HepG2 (cell line): Measurements from ENCODE around the gene FIBP. TPM values are rescaled to one million over a fixed set of nuclear protein-coding genes. Genes with fewer than 3 reads are reported as not detected.

Source experiments
- ATF7-NPFF ChIP-seq: sonication (generic); formaldehyde crosslinking; IDR thresholded peaks from 2 replicates; pipeline ENCODE4 v1.8.1; 2023; ENCODE audit warnings: mild to moderate bottlenecking, low read depth, missing genetic modification reagents, moderate library complexity
- FOXJ3 ChIP-seq: sonication (generic); formaldehyde crosslinking; IDR thresholded peaks from 2 replicates; pipeline ENCODE4 v1.4.0; 2020; ENCODE audit warnings: missing genetic modification reagents, mild to moderate bottlenecking, borderline replicate concordance
- IKZF4 ChIP-seq: sonication (generic); formaldehyde crosslinking; IDR thresholded peaks from 2 replicates; pipeline ENCODE4 v1.5.1; 2020; ENCODE audit warnings: borderline replicate concordance, mild to moderate bottlenecking, low read depth, missing genetic modification reagents; ENCODE audit errors: not compliant biosample characterization
- KDM2A ChIP-seq: sonication (generic); formaldehyde crosslinking; IDR thresholded peaks from 2 replicates; pipeline ENCODE4 v1.4.0; 2020; ENCODE audit warnings: low read depth, missing genetic modification reagents, borderline replicate concordance
- MATR3 ChIP-seq: sonication (generic); formaldehyde crosslinking; IDR thresholded peaks from 2 replicates; pipeline ENCODE4 v1.4.0; 2020; ENCODE audit warnings: missing genetic modification reagents
- MBNL3 ChIP-seq: fragments of 250-450 bp; sonication (Bioruptor Pico); conservative IDR thresholded peaks from 2 replicates; pipeline ENCODE4 v1.8.0; 2022; ENCODE audit warnings: mild to moderate bottlenecking, inconsistent platforms
- NR2C2 ChIP-seq: sonication (generic); formaldehyde crosslinking; IDR thresholded peaks from 2 replicates; pipeline ENCODE4 v1.4.0; 2020; ENCODE audit warnings: missing genetic modification reagents, mild to moderate bottlenecking, moderate library complexity, borderline replicate concordance
- SALL1 ChIP-seq: sonication (generic); formaldehyde crosslinking; IDR thresholded peaks from 2 replicates; pipeline ENCODE4 v1.8.0; 2022; ENCODE audit warnings: mild to moderate bottlenecking, missing genetic modification reagents
- SIN3A ChIP-seq: IDR thresholded peaks from 2 replicates; pipeline ENCODE4 v1.6.1; 2011; ENCODE audit warnings: low read depth, mild to moderate bottlenecking, control low read depth, low read length, borderline replicate concordance
- SOX5 ChIP-seq: IDR thresholded peaks from 2 replicates; pipeline ENCODE4 v1.6.1; 2016; ENCODE audit warnings: borderline replicate concordance
- ZMAT3 ChIP-seq: sonication (generic); formaldehyde crosslinking; conservative IDR thresholded peaks from 2 replicates; pipeline ENCODE4 v1.7.0; 2021; ENCODE audit warnings: missing genetic modification reagents
- ZNF329 ChIP-seq: sonication (generic); formaldehyde crosslinking; IDR thresholded peaks from 2 replicates; pipeline ENCODE4 v1.9.0; 2021; ENCODE audit warnings: low read depth, mild to moderate bottlenecking, missing genetic modification reagents
- ZNF382 ChIP-seq: sonication (generic); formaldehyde crosslinking; IDR thresholded peaks from 2 replicates; pipeline ENCODE4 v1.5.0; 2020; ENCODE audit warnings: missing genetic modification reagents, mild to moderate bottlenecking, borderline replicate concordance
- ZNF468 ChIP-seq: sonication (generic); formaldehyde crosslinking; IDR thresholded peaks from 2 replicates; pipeline ENCODE4 v1.8.0; 2022; ENCODE audit warnings: mild to moderate bottlenecking, moderate library complexity, missing genetic modification reagents
- ZNF644 ChIP-seq: IDR thresholded peaks from 2 replicates; pipeline ENCODE4 v1.6.1; 2016; ENCODE audit warnings: low read depth
- ZNF670 ChIP-seq: sonication (generic); formaldehyde crosslinking; IDR thresholded peaks from 2 replicates; pipeline ENCODE4 v1.8.0; 2022; ENCODE audit warnings: mild to moderate bottlenecking, missing genetic modification reagents, borderline replicate concordance
- ZNF780A ChIP-seq: sonication (generic); formaldehyde crosslinking; IDR thresholded peaks from 2 replicates; pipeline ENCODE4 v1.8.0; 2022; ENCODE audit warnings: mild to moderate bottlenecking, missing genetic modification reagents, moderate library complexity
- ZNF83 ChIP-seq: sonication (generic); formaldehyde crosslinking; IDR thresholded peaks from 2 replicates; pipeline ENCODE4 v1.4.0; 2020; ENCODE audit warnings: missing genetic modification reagents, mild to moderate bottlenecking, borderline replicate concordance
- polyA plus RNA-seq, 8 experiments: library from polyadenylated mRNA; depleted of rRNA in 3 of 8; stranded (reverse) in 7 of 8; unstranded in 1 of 8; fragments of >200 nt; fragmentation: Illumina TruSeq in 4 of 8; extraction: Trizol in 4 of 8; gene quantifications; 2 replicates each; pipeline versions ENCODE4 v1.2.1 to v1.2.3, GENCODE V29; 2011 to 2016; ENCODE audit warnings: low read depth in 4 of 8, missing spikeins in 1 of 8, mixed read lengths in 1 of 8; ENCODE audit not compliant: insufficient read depth in 1 of 8
- total RNA-seq, 5 experiments: library from RNA; depleted of rRNA; stranded (reverse); fragments of >200 nt; fragmentation: Illumina TruSeq; extraction: Trizol; gene quantifications; 2 replicates each; pipeline ENCODE4 v1.2.3, GENCODE V29; 2016; ENCODE audit warnings: low read depth in 1 of 5
- TF ChIP-seq, protein P1 (sequence below): sonication (generic); formaldehyde crosslinking; IDR thresholded peaks from 2 replicates; pipeline ENCODE4 v1.5.0; 2020; ENCODE audit warnings: mild to moderate bottlenecking, missing genetic modification reagents

FIBP gene
- total and polyA plus RNA-seq, 2 of the 13 experiments (the other 11 are each of a cell fraction or from before 2014, with no cell fraction given): 42.9 to 62.1 TPM

DNA sequence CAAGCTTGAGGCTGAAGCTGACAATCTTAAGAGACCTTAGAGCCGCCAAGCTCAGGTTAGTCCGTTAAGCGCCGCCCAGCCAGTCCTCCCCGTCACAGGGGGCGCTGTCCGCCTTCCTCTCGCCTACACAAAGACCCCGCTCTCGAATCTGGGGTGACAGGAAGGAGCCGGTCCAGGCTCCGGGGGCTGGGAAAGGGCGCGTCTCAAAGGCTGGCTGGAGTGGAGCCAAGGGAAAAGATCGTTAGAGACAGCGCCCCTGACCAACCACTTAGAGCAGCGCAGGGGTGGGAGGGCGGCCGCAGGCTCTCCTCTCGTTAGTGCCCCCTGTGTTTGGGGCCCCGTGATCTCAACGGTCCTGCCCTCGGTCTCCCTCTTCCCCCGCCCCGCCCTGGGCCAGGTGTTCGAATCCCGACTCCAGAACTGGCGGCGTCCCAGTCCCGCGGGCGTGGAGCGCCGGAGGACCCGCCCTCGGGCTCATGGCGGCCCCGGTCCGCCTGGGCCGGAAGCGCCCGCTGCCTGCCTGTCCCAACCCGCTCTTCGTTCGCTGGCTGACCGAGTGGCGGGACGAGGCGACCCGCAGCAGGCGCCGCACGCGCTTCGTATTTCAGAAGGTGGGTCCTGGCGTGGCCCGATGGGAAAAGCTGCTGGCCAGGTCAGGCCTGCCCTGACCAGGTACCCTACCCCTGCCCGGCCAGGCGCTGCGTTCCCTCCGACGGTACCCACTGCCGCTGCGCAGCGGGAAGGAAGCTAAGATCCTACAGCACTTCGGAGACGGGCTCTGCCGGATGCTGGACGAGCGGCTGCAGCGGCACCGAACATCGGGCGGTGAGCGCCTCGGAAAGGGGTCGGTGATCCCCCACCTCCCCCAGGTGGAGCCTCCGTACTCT is 27.8 kb downstream of the FIBP start, which contains the start of gene MUS81 (continued):
- TF ChIP-seq ZNF670: peak; percentile 71; the same call in 1 of the 2 replicates
- no peak for TF ChIP-seq ZNF83 (CRISPR knock-in tag)
- no peak for TF ChIP-seq ZNF644 (CRISPR knock-in tag)
- TF ChIP-seq ZNF780A (CRISPR knock-in tag): no peak
- peak; percentile 90 for TF ChIP-seq KDM2A (CRISPR knock-in tag)
- TF ChIP-seq FOXJ3 (CRISPR knock-in tag): 0 out of 2 replicates have a peak, but pooled peaks have one; percentile 41
- TF ChIP-seq SOX5: peak; percentile 60
- TF ChIP-seq, protein P1, sequence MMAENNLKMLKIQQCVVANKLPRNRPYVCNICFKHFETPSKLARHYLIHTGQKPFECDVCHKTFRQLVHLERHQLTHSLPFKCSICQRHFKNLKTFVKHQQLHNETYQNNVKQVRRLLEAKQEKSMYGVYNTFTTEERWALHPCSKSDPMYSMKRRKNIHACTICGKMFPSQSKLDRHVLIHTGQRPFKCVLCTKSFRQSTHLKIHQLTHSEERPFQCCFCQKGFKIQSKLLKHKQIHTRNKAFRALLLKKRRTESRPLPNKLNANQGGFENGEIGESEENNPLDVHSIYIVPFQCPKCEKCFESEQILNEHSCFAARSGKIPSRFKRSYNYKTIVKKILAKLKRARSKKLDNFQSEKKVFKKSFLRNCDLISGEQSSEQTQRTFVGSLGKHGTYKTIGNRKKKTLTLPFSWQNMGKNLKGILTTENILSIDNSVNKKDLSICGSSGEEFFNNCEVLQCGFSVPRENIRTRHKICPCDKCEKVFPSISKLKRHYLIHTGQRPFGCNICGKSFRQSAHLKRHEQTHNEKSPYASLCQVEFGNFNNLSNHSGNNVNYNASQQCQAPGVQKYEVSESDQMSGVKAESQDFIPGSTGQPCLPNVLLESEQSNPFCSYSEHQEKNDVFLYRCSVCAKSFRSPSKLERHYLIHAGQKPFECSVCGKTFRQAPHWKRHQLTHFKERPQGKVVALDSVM: no peak
- peak; percentile 91 for TF ChIP-seq NR2C2
- peak; percentile 62; the same call in 1 of the 2 replicates for TF ChIP-seq ATF7-NPFF (CRISPR knock-in tag)
- TF ChIP-seq MATR3 (CRISPR knock-in tag): no peak
- TF ChIP-seq MBNL3 (CRISPR knock-in tag): no peak
- TF ChIP-seq ZNF468 (CRISPR knock-in tag): no peak
- no peak for TF ChIP-seq ZMAT3 (CRISPR knock-in tag)
- TF ChIP-seq IKZF4 (CRISPR knock-in tag): no peak
- peak; percentile 95 for TF ChIP-seq SIN3A
- 0 out of 2 replicates have a peak, but pooled peaks have one; percentile 31 for TF ChIP-seq ZNF329
- TF ChIP-seq SALL1 (CRISPR knock-in tag): peak; percentile 65
- no peak for TF ChIP-seq ZNF382
